ENCODE data around the gene NKX1-1. TPM values are rescaled to one million over a fixed set of nuclear protein-coding genes. Genes with fewer than 3 reads are reported as not detected.

NKX1-1 gene
- total RNA-seq, 6 experiments from 2014 or later, result not detected

- peaks cover 34% of the 10 kb centered on the region for H3K36me3 Mint-ChIP-seq (ENCODE audit: low read depth)
- H3K9me3 Mint-ChIP-seq, result peaks cover 8% of the 10 kb centered on the region
- H3K4me1 Mint-ChIP-seq (ENCODE audit: low read depth), result no peaks in the 10 kb centered on the region
- no peak overlapping the region for H3K27ac Mint-ChIP-seq
- H3K27me3 Mint-ChIP-seq (ENCODE audit: insufficient read depth), result no peaks in the 10 kb centered on the region; the same call in 1 of the 2 replicates
- no peak for TF ChIP-seq CTCF (IDR thresholded peaks at IDR 0.05)
- DNase-seq, result no peak
- H3K4me3 Mint-ChIP-seq, result no peak overlapping the region
These were observed 20.6 kb downstream of the NKX1-1 start for GRCh38 chr4:1385373-1386340.

- Mint-ChIP-seq H3K4me1 (ENCODE audit: low read depth) (no peaks in the 10 kb centered on the region), H3K27me3 (ENCODE audit: insufficient read depth) (no peaks in the 10 kb centered on the region; the same call in 1 of the 2 replicates), H3K4me3 (no peak overlapping the region), H3K9me3 (peaks cover 8% of the 10 kb centered on the region), H3K27ac (no peak overlapping the region), H3K36me3 (ENCODE audit: low read depth) (peaks cover 30% of the 10 kb centered on the region)
- no peak for DNase-seq
- TF ChIP-seq CTCF (IDR thresholded peaks at IDR 0.05), result no peak
These were observed 21.4 kb downstream of the NKX1-1 start for GRCh38 chr4:1384675-1385372.

GRCh38 chr4:1383728-1384591 lies 22.3 kb downstream of the NKX1-1 start:
- no peak for TF ChIP-seq CTCF (IDR thresholded peaks at IDR 0.05)
- Mint-ChIP-seq H3K27ac (no peak overlapping the region), H3K9me3 (peaks cover 8% of the 10 kb centered on the region), H3K36me3 (ENCODE audit: low read depth) (peaks cover 24% of the 10 kb centered on the region), H3K4me1 (ENCODE audit: low read depth) (no peaks in the 10 kb centered on the region), H3K27me3 (ENCODE audit: insufficient read depth) (no peaks in the 10 kb centered on the region; the same call in 1 of the 2 replicates), H3K4me3 (no peak overlapping the region)
- no peak for DNase-seq

GRCh38 chr4:1382776-1383727 lies 23.2 kb downstream of the NKX1-1 start:
- H3K36me3 Mint-ChIP-seq (ENCODE audit: low read depth), result peaks cover 15% of the 10 kb centered on the region
- no peaks in the 10 kb centered on the region for H3K9me3 Mint-ChIP-seq

More at GRCh38 chr4:1382776-1383727, 23.2 kb downstream of the NKX1-1 start:
- Mint-ChIP-seq H3K27me3 (ENCODE audit: insufficient read depth) (no peaks in the 10 kb centered on the region; the same call in 1 of the 2 replicates), H3K4me3 (no peak overlapping the region), H3K27ac (no peak overlapping the region), H3K4me1 (ENCODE audit: low read depth) (no peaks in the 10 kb centered on the region)
- no peak for TF ChIP-seq CTCF (IDR thresholded peaks at IDR 0.05)
- no peak for DNase-seq

All from HFFc6 (cell line).